GM18505 (cell line): ENCODE data around the gene HSPA4L.
A peak's percentile ranks its signal among the peaks of the same experiment; 100 is the strongest.

Source experiments
- ATAC-seq: cut with Tn5 transposase; IDR thresholded peaks from one replicate; pipeline ENCODE4 v1.9.1; 2021; ENCODE audit not compliant: unreplicated experiment
- POLR2A ChIP-seq: IDR thresholded peaks from 4 replicates; pipeline ENCODE4 v1.6.1; 2011; ENCODE audit warnings: borderline replicate concordance; ENCODE audit not compliant: insufficient read depth, insufficient read length; ENCODE audit errors: extremely low read depth

HSPA4L gene

GRCh38 chr4:127856813-127857447, 74.8 kb downstream of the HSPA4L start:
- TF ChIP-seq POLR2A, result peak; percentile 57
- ATAC-seq, result peak; percentile 83

GRCh38 chr4:127857641-127858040, 75.5 kb downstream of the HSPA4L start:
- TF ChIP-seq POLR2A, result no peak

GRCh38 chr4:127868196-127868595, 86.1 kb downstream of the HSPA4L start:
- ATAC-seq, result no peak
- TF ChIP-seq POLR2A, result no peak

More at GRCh38 chr4:127857641-127858040, 75.5 kb downstream of the HSPA4L start:
- no peak for ATAC-seq

- ATAC-seq, result no peak
- TF ChIP-seq POLR2A, result no peak
Measured at GRCh38 chr4:127870281-127870680, 88.2 kb downstream of the HSPA4L start.

GRCh38 chr4:127870688-127871087, 88.6 kb downstream of the HSPA4L start:
- no peak for TF ChIP-seq POLR2A
- no peak for ATAC-seq

- ATAC-seq, result no peak
- TF ChIP-seq POLR2A, result no peak
Measured at GRCh38 chr4:127875791-127876190, 93.7 kb downstream of the HSPA4L start.

- TF ChIP-seq POLR2A, result peak; percentile 62
- peak; percentile 93 for ATAC-seq
Measured at GRCh38 chr4:127880763-127881562, 98.8 kb downstream of the HSPA4L start, which contains the start of gene PLK4. PLK4 (plus strand) TSS chr4:127880893; CDS start chr4:127881135, 242 bp downstream.

GRCh38 chr4:127881563-127881864, 99.4 kb downstream of the HSPA4L start:
- peak; percentile 41 for ATAC-seq
- peak; percentile 36 for TF ChIP-seq POLR2A

- no peak for TF ChIP-seq POLR2A
- ATAC-seq, result no peak
Measured at GRCh38 chr4:127888559-127888958, 106.4 kb downstream of the HSPA4L start.

- TF ChIP-seq POLR2A, result no peak
Measured at GRCh38 chr4:127889903-127890302, 107.8 kb downstream of the HSPA4L start.

More at GRCh38 chr4:127889903-127890302, 107.8 kb downstream of the HSPA4L start:
- no peak for ATAC-seq
